Ascending aorta (tissue), 2 donors: ENCODE measurements around the gene MACF1. TPM values are rescaled to one million over a fixed set of nuclear protein-coding genes. Genes with fewer than 3 reads are reported as not detected.
"Not testable (repeated sequence)": the region's sequence is repeated elsewhere in the genome, so short reads cannot be mapped to it uniquely, and the experiment has no call there.

Experiments used
- DNase-seq, 2 donors: peaks; one replicate each; pipeline ENCODE4 v3.0.0-alpha.2; 2019; ENCODE audit warnings: low spot score in 2 of 2
- H3K27ac ChIP-seq, 2 donors: fragments of 200-600 bp; sonication (generic); one replicate each; pipeline ENCODE4 v1.5.1; 2016 to 2017; ENCODE audit warnings: mild to moderate bottlenecking in 1 of 2
- H3K27me3 ChIP-seq: fragments of 200-600 bp; sonication (generic); one replicate; pipeline ENCODE4 v1.5.1; 2017
- H3K36me3 ChIP-seq, 2 donors: fragments of 200-600 bp; sonication (generic); one replicate each; pipeline ENCODE4 v1.5.1; 2016
- H3K4me1 ChIP-seq, 2 donors: fragments of 200-600 bp; sonication (generic); one replicate each; pipeline ENCODE4 v1.5.1; 2016 to 2017; ENCODE audit warnings: mild to moderate bottlenecking in 1 of 2
- H3K4me3 ChIP-seq, 2 donors: fragments of 200-600 bp; sonication (generic); one replicate each; pipeline ENCODE4 v1.5.1; 2016 to 2017; ENCODE audit warnings: mild to moderate bottlenecking in 1 of 2
- H3K9me3 ChIP-seq, 2 donors: fragments of 200-600 bp; sonication (generic); one replicate each; pipeline ENCODE4 v1.5.1; 2016
- CTCF ChIP-seq, 3 experiments: fragments of 200-600 bp in 2 of 3; fragments of 450-650 bp in 1 of 3; sonication (generic) in 2 of 3; IDR thresholded peaks; one replicate each; pipeline ENCODE4 v1.5.1; 2016 to 2019; ENCODE audit warnings: antibody characterized with exemption in 3 of 3, mild to moderate bottlenecking in 1 of 3, moderate library complexity in 1 of 3
- intact Hi-C: fragments of 100-400 bp; cut with DNase I; formaldehyde crosslinking; loops from one replicate; pipeline ENCODE4 v1.15.1; 2023
- total RNA-seq: library from RNA; depleted of rRNA; stranded (reverse); fragments of >200 nt; gene quantifications from one replicate; pipeline ENCODE4 v1.1.0, GENCODE V29; 2016

Gene MACF1
- total RNA-seq, 1 donor from 2014 or later, result 279 TPM

- intact Hi-C loops, result no loop called here
- Histone ChIP-seq H3K9me3 (no peaks in the 10 kb centered on the region), H3K27me3 (no peaks in the 10 kb centered on the region), H3K4me1 (no peaks in the 10 kb centered on the region), H3K36me3 (peaks cover 20 to 48% of the 10 kb centered on the region in 2 donors), H3K27ac (no peak overlapping the region), H3K4me3 (no peak overlapping the region)
- TF ChIP-seq CTCF (IDR thresholded peaks at IDR 0.05), result no peak
- DNase-seq, result no peak
Observed at GRCh38 chr1:39526466-39527189, 322.1 kb downstream of the MACF1 start.

DNA sequence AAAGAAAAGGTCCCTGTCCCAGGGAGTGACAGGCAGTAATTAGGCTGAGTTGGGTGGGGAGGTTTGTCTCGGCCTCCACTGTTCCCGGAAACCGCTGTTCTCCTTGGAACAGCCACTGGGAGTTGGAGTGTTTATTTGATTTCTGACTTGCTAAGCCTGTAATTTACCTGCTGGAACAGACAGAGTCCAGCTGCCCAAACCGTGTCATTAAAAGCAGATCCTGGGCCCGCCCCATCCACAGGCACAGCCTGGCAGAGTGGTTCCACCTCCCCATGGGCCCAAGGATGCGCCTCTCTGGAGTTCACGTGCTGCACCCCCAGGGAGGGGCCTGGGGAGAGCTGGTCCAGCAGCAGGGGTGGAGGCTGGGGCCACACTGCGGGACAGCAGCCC lies 322.7 kb downstream of the MACF1 start:
- H3K27ac ChIP-seq, intact Hi-C loops, H3K27me3 ChIP-seq, H3K9me3 ChIP-seq, H3K4me1 ChIP-seq, DNase-seq, H3K4me3 ChIP-seq: not testable (repeated sequence)
- peaks cover 20 to 54% of the 10 kb centered on the region in 2 donors for H3K36me3 ChIP-seq

- intact Hi-C loops, result no loop called here
- DNase-seq, result no peak
- no peaks in the 10 kb centered on the region for H3K27me3 ChIP-seq
- H3K4me1 ChIP-seq, result no peaks in the 10 kb centered on the region
- H3K4me3 ChIP-seq, result no peak overlapping the region
- no peaks in the 10 kb centered on the region for H3K9me3 ChIP-seq
- peaks cover 20 to 63% of the 10 kb centered on the region in 2 donors for H3K36me3 ChIP-seq
- no peak for TF ChIP-seq CTCF (IDR thresholded peaks at IDR 0.05)
- no peak overlapping the region for H3K27ac ChIP-seq
Observed at GRCh38 chr1:39528082-39528481, 323.6 kb downstream of the MACF1 start.

GRCh38 chr1:39529901-39530535 lies 325.5 kb downstream of the MACF1 start:
- intact Hi-C loops, result no loop called here
- Histone ChIP-seq H3K9me3 (no peaks in the 10 kb centered on the region), H3K4me1 (no peaks in the 10 kb centered on the region), H3K36me3 (peaks cover 24 to 77% of the 10 kb centered on the region in 2 donors), H3K27me3 (no peaks in the 10 kb centered on the region), H3K4me3 (no peak overlapping the region), H3K27ac (no peak overlapping the region)
- no peak for DNase-seq
- TF ChIP-seq CTCF (IDR thresholded peaks at IDR 0.05), result no peak

DNA sequence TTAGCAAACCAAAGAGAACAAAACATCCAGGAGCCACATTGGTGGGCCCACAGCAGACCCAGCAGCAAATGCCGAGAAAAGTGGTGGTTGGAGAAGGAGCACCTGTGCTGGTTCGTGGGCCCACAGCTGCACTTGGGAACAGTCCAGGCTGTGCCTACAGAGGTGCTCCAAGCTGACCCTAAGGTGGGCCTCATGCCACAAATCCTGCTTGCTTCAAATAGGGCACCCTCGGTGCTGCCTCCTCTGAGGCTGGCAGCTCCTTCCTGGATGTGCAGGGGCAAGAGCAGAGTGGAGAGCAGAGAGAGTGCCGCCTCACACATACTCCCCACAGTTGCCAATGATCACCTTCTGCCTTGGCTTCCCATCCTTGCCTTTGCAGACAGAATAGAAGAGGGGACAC lies 327.0 kb downstream of the MACF1 start:
- Histone ChIP-seq H3K4me3 (no peak overlapping the region), H3K4me1 (no peaks in the 10 kb centered on the region), H3K9me3 (no peaks in the 10 kb centered on the region), H3K27me3 (no peaks in the 10 kb centered on the region), H3K27ac (no peak overlapping the region), H3K36me3 (peaks cover 24 to 79% of the 10 kb centered on the region in 2 donors)
- TF ChIP-seq CTCF (IDR thresholded peaks at IDR 0.05), result no peak
- intact Hi-C loops, result no loop called here
- DNase-seq, result no peak

DNA sequence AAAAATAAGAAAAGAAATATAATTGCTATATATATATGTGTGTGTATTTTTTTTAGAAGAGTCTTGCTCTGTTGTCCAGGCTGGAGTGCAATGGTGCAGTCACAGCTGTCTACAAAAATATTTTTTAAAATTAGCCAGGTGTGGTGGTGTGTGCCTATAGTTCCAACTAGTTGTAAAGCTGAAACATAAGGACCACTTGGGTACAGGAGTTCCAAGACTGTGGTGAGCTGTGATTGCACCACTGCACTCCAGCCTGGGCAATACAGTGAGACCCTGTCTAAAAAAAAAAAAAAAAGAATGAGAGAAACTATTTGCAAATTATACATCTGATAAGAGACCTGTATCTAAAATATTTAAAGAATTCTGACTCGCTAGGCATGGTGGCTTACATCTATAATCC lies 328.9 kb downstream of the MACF1 start:
- Histone ChIP-seq H3K4me3 (no peak overlapping the region), H3K27ac (no peak overlapping the region), H3K27me3 (no peaks in the 10 kb centered on the region), H3K9me3 (no peaks in the 10 kb centered on the region), H3K4me1 (no peaks in the 10 kb centered on the region), H3K36me3 (peaks cover 5 to 60% of the 10 kb centered on the region in 2 donors)
- intact Hi-C loops, result no loop called here
- TF ChIP-seq CTCF (IDR thresholded peaks at IDR 0.05), result no peak
- no peak for DNase-seq
